ENCODE results near the gene DENND1A. TPM values are rescaled to one million over a fixed set of nuclear protein-coding genes. Genes with fewer than 3 reads are reported as not detected.

DENND1A gene
- total RNA-seq, 1 experiment from 2014 or later = 19.7 TPM

DNA sequence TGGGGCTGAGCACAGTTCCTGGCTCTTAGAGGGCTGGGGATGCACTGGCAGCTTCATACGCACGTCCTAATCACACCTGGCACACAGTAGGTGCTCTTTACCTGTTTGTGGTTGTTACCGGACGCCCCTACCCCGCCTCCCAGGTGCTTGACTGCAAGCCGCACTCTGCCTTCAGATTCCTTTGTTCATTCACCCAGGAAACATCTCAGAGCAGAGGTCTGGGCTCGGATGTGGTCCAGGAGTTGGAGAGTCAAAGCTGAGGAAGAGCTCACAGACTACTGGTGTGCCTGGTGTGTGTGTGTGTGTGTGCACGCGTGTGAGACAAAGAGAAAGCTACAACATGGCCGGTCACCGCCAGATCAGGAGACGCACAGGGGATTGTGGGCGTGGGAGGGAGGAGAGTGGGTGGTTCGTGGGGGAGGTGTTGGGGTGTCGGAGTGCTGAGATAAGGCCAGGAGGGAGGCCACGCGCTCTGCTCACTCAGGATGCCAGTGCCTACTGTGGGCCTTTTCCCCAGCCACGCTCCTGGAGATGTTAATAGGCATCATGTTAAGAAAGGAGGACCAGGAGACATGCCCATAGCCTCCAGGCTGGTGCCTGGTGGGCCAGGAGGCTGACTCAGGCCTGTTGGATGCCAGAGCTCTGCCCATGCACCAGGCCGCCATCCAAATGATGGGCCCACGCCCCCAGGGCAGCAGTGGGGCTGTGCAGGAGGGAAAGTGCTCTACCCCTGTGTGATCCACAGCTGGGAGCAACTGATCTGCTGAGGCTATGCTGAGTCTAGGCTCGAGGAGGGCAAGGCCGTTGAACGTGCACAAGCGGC is 534.0 kb downstream of the DENND1A start:
- no TSS peak for BruUV-seq (replicated peaks)
- no peak overlapping the region for H3K27ac ChIP-seq (ENCODE audit: low read length)
- intact Hi-C loops (cut with micrococcal nuclease; ENCODE audit: unreplicated experiment) (no loop called here), in situ Hi-C loops (cut with HindIII; ENCODE audit: low pct_unique_long_range_greater_than_20kb, low sequenced_read_pairs) (no loop called here)
- TF ChIP-seq, protein P1, sequence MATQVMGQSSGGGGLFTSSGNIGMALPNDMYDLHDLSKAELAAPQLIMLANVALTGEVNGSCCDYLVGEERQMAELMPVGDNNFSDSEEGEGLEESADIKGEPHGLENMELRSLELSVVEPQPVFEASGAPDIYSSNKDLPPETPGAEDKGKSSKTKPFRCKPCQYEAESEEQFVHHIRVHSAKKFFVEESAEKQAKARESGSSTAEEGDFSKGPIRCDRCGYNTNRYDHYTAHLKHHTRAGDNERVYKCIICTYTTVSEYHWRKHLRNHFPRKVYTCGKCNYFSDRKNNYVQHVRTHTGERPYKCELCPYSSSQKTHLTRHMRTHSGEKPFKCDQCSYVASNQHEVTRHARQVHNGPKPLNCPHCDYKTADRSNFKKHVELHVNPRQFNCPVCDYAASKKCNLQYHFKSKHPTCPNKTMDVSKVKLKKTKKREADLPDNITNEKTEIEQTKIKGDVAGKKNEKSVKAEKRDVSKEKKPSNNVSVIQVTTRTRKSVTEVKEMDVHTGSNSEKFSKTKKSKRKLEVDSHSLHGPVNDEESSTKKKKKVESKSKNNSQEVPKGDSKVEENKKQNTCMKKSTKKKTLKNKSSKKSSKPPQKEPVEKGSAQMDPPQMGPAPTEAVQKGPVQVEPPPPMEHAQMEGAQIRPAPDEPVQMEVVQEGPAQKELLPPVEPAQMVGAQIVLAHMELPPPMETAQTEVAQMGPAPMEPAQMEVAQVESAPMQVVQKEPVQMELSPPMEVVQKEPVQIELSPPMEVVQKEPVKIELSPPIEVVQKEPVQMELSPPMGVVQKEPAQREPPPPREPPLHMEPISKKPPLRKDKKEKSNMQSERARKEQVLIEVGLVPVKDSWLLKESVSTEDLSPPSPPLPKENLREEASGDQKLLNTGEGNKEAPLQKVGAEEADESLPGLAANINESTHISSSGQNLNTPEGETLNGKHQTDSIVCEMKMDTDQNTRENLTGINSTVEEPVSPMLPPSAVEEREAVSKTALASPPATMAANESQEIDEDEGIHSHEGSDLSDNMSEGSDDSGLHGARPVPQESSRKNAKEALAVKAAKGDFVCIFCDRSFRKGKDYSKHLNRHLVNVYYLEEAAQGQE (IDR thresholded peaks at IDR 0.05; ENCODE audit: insufficient read depth in 1 of 2, low read depth in 2 of 2, low read length in 1 of 2) = no peak
- TF ChIP-seq SIN3A (IDR thresholded peaks at IDR 0.05; ENCODE audit: borderline replicate concordance, insufficient read depth, low read depth, low read length) = no peak
- TF ChIP-seq, protein P2, sequence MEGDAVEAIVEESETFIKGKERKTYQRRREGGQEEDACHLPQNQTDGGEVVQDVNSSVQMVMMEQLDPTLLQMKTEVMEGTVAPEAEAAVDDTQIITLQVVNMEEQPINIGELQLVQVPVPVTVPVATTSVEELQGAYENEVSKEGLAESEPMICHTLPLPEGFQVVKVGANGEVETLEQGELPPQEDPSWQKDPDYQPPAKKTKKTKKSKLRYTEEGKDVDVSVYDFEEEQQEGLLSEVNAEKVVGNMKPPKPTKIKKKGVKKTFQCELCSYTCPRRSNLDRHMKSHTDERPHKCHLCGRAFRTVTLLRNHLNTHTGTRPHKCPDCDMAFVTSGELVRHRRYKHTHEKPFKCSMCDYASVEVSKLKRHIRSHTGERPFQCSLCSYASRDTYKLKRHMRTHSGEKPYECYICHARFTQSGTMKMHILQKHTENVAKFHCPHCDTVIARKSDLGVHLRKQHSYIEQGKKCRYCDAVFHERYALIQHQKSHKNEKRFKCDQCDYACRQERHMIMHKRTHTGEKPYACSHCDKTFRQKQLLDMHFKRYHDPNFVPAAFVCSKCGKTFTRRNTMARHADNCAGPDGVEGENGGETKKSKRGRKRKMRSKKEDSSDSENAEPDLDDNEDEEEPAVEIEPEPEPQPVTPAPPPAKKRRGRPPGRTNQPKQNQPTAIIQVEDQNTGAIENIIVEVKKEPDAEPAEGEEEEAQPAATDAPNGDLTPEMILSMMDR (IDR thresholded peaks at IDR 0.05) = no peak
- no peak for TF ChIP-seq POLR2AphosphoS5 (IDR thresholded peaks at IDR 0.05; ENCODE audit: low read depth, low read length)
- TF ChIP-seq TCF7L2 (IDR thresholded peaks at IDR 0.05; ENCODE audit: low read depth, low read length) = no peak
- no peaks in the 10 kb centered on the region for H3K36me3 ChIP-seq (ENCODE audit: control insufficient read depth, insufficient read depth, low read length)
- CTCF ChIA-PET = no interaction called here
- no peaks in the 10 kb centered on the region for H3K4me1 ChIP-seq (ENCODE audit: control insufficient read depth, insufficient read depth, low read length)
- no peaks in the 10 kb centered on the region for H3K9me3 ChIP-seq (ENCODE audit: control insufficient read depth, insufficient read depth, low read depth, low read length)
- ATAC-seq (0 out of 2 replicates have a peak, but pooled peaks have one; percentile 51), DNase-seq (ENCODE audit: low read depth, low spot score) (no peak)
- POLR2A ChIA-PET = no interaction called here
- no peak overlapping the region for H3K4me3 ChIP-seq (ENCODE audit: low read depth in 2 of 2, low read length in 2 of 2)
- no peaks in the 10 kb centered on the region for H3K27me3 ChIP-seq (ENCODE audit: control insufficient read depth, insufficient read depth, low read length)

DNA sequence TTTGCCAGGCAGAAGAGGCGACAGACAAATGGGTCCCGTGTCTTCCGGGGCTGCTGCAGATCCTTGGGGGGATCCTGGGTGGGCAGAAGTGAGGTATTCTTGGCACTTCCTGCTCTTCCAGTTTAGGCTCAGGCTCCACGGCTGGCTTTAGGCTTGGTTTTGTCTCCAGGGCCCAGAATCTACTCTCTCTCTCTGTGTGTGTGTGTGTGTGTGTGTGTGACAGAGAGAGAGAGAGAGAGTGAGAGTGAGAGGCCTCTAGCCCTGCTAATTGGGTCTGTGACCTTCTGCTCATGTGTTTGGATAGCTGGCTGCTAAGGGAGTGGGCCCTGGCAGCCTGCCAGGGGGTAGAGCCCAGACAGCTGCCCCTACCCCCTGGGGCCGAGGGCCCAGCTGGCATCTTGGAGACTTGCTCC is 534.6 kb downstream of the DENND1A start:
- Histone ChIP-seq H3K36me3 (ENCODE audit: control insufficient read depth, insufficient read depth, low read length) (no peaks in the 10 kb centered on the region), H3K9me3 (ENCODE audit: control insufficient read depth, insufficient read depth, low read depth, low read length) (no peaks in the 10 kb centered on the region), H3K4me3 (ENCODE audit: low read depth in 2 of 2, low read length in 2 of 2) (no peak overlapping the region), H3K4me1 (ENCODE audit: control insufficient read depth, insufficient read depth, low read length) (no peaks in the 10 kb centered on the region), H3K27ac (ENCODE audit: low read length) (no peak overlapping the region), H3K27me3 (ENCODE audit: control insufficient read depth, insufficient read depth, low read length) (no peaks in the 10 kb centered on the region)
- intact Hi-C loops (cut with micrococcal nuclease; ENCODE audit: unreplicated experiment) (no loop called here), in situ Hi-C loops (cut with HindIII; ENCODE audit: low pct_unique_long_range_greater_than_20kb, low sequenced_read_pairs) (no loop called here)
- ChIA-PET POLR2A (no interaction called here), CTCF (no interaction called here)
- DNase-seq (ENCODE audit: low read depth, low spot score) = no peak
- BruUV-seq (replicated peaks) = no TSS peak
- TF ChIP-seq, protein P1 (IDR thresholded peaks at IDR 0.05; ENCODE audit: insufficient read depth in 1 of 2, low read depth in 2 of 2, low read length in 1 of 2) = no peak
- TF ChIP-seq, protein P2 (IDR thresholded peaks at IDR 0.05) = no peak
- TF ChIP-seq SIN3A (IDR thresholded peaks at IDR 0.05; ENCODE audit: borderline replicate concordance, insufficient read depth, low read depth, low read length) (no peak), POLR2AphosphoS5 (IDR thresholded peaks at IDR 0.05; ENCODE audit: low read depth, low read length) (no peak), TCF7L2 (IDR thresholded peaks at IDR 0.05; ENCODE audit: low read depth, low read length) (no peak)
- ATAC-seq = no peak
